DLD1 (cell line): ENCODE data around the gene ZNF792.
"Not testable (repeated sequence)": the region's sequence is repeated elsewhere in the genome, so short reads cannot be mapped to it uniquely, and the experiment has no call there.

Source experiments
- in situ Hi-C: cut with HindIII; loops from 2 replicates; pipeline ENCODE4 v1.10.0; 2017; ENCODE audit warnings: low sequenced_read_pairs

ZNF792 gene

DNA sequence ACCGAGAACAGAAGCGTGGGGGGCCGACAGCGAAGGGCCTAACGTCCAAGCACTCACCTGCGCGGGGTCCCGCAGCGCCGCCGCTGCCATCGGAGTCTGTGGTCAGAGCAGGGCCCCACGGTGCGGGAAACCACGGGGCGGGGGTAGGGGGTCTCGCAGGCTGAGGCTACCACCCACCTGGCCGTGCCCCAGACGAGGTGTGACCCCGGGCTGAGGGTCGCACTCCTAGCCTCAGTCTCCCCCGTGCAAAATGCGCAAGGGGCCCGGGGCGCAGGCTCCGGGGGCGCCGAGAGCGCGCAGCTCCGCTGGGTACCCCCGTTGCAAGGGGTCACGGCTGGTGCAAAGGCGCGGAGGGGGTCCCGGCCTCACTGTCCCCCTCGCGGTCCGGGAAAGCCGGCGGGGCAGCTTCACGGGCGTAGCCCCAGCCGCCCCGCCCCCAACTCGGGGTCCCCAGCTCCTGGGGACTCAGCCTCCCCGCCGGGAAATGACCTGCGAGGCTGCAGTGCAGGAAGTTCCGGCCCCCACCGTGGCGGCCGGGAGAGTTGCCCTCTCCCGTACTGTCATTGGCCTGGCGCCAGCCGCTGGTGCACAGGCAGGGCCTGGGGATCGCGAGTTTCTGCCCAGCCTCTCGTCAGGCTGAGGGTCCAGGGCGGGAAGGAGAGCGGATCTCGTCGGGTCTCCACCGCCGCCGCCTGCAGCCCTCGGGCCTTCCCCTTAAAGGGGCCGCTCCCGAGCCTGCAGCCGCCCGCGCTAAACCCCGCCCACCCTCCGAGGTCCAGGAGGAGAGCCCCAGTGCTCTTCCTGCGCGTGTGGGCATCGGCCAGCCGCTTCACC lies at the start of gene ZNF792:
Gene ZNF792 (minus strand): TSS at position 657 of the 834 bp plus-strand sequence. CDS start 567 bp downstream, at position 90.
- in situ Hi-C loops: no loop called here

DNA sequence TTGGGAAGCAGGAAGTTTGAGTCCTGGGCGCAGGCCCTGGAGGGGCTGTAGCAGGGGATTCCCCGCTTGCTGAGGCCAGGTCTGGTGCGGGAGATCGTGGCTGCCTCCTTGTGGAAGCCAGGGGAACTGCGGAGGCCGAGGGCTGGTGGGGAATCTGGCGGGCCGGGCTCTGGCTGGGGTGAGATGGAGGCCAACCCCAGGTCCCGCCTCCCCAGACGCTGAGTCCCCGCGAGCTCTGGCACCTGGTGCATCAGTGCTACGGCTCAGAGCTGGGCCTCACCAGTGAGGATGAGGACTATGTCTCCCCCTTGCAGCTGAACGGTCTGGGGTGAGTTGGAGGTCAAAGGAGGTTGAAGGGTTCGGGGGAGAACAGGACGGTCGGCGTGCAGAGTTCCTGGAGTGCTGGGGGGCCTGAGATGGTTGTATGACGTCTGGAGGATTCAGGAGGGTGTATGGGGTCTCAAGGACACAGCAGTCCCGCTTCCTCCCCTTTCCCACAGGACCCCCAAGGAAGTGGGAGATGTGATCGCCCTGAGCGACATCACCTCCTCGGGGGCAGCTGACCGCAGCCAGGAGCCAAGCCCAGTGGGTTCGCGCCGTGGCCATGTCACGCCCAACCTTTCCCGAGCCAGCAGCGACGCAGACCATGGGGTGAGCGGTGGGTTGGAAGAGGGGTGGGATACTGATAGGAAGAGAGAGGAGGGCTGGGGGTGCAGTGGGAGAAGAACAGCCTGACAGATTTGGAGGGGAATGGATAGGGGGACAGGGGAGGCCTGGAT lies 49.2 kb upstream of the ZNF792 start:
- in situ Hi-C loops: no loop called here

DNA sequence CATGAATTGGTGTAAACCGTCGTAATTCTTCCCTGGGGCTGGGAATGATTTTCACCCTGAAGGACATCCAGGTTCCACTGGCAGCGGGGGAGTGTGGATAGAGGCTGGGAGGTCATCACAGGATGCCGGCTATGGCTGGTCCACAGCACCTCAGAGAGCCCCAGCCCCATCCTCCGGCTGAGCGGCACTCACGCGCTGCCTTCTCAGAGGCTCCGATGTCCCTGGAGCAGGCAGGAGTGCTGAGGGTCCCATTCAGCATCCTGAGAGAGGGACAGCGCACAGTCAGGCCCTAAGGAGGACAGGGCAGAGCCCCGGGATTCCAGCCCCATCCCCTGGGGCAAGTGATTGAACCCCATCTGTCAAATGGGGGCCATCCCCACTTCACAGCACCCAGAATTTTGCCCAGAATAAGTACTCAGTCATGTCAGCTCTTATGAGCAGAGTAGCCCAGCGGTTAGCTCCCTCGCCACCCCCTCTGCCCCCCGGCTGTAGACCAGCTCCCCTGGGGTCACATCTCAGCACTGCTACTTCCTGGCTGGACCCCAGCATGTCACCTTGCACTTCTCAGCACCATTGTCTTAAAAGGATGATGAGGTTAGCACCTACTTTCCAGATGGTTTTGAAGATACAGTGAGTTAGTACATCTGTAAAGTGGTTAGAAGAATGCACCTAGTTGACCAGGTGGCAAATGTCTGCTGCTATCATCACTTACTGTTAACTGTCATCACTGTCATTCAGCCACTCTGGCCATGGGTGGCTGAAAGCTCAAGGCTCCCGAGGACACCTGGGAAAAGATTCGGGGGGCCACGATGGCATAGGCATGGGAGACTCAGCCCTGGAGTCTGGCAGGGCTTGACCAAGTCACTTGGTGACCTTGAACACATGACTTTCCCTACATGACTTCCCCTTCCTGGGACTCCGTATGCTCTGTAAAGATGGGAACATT lies 48.0 kb upstream of the ZNF792 start:
- in situ Hi-C loops: no loop called here

GRCh38 chr19:35011091-35011689 lies 47.2 kb upstream of the ZNF792 start:
- in situ Hi-C loops: no loop called here

- in situ Hi-C loops: no loop called here
Observed at GRCh38 chr19:35009424-35010415, 45.7 kb upstream of the ZNF792 start.

- in situ Hi-C loops: no loop called here
Observed at GRCh38 chr19:35008891-35009341, 44.9 kb upstream of the ZNF792 start.

- in situ Hi-C loops: not testable (repeated sequence)
Observed at GRCh38 chr19:35007427-35007826, 43.4 kb upstream of the ZNF792 start.

- in situ Hi-C loops: no loop called here
Observed at GRCh38 chr19:35006999-35007365, 43.0 kb upstream of the ZNF792 start.

- in situ Hi-C loops: no loop called here
Observed at GRCh38 chr19:35006342-35006998, 42.4 kb upstream of the ZNF792 start.

- in situ Hi-C loops: not testable (repeated sequence)
Observed at GRCh38 chr19:35006007-35006341, 41.9 kb upstream of the ZNF792 start.

DNA sequence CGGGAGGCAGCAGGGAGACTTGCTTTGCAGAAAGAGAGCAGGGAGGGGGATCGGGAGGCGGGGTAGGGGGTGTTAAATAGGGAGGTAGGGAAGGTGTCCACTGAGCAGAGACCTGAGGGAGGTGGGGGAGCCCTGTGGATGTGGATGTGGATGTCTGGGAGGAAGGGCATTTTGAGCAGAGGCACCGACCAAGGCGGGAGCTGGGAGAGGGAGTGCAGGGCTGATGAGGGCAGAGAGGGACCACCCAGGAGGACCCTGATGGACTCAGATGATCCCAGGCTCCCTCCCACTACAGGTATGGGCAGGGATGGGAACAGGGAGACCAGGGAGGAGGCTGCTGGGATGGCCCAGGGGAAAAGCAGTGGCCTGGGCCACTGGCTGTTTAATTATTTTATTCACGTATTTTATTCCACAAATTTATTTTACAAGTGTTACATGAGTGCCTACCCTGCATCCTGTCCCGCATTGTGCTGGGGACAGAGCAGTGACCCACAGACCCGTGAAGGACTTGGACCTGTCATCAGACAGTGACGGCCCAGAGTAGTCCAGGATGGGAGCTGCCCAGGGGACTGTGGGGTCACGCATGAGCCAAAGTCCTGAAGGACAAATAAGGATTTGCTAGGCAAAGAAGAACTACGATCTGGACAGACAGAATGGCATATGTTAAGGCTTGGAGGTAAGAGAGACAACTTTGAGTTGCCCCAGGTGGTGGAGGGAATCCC lies 41.4 kb upstream of the ZNF792 start:
- in situ Hi-C loops: no loop called here

DNA sequence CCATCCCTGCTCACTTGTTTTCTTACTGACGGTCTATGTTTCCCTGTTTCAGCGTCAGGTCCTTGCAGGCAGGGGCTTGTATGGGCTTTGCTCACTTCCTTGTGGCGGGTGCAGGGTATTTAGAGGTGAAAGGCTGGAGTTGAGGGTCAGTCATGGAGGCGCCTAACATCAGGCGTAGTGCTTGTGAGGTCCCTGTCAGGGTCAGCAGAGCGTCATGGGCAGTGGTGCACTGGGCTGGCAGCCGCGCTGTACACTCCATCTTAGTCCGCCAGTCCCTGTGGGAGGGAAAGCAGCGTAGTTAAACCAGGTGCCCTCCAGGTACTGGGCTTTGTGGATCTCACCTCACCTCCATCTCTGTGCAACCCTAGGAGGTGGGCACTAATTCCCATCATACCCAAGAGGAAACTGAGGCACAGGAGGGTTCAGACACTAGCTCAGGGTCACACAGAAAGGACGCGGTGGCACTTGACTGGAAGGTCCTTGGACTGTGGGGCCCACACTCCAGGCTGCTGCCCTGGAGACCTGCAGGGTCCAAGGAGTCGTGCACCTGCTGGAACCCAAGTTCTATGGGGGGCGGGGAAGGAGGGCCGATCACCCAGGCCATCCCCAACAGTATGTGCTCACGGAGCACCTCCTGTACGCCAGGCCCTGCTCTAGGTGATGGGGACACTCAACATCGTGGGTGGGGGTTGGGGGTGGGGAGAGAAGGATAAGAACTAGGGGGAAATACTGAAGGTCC lies 40.7 kb upstream of the ZNF792 start:
- in situ Hi-C loops: no loop called here

DNA sequence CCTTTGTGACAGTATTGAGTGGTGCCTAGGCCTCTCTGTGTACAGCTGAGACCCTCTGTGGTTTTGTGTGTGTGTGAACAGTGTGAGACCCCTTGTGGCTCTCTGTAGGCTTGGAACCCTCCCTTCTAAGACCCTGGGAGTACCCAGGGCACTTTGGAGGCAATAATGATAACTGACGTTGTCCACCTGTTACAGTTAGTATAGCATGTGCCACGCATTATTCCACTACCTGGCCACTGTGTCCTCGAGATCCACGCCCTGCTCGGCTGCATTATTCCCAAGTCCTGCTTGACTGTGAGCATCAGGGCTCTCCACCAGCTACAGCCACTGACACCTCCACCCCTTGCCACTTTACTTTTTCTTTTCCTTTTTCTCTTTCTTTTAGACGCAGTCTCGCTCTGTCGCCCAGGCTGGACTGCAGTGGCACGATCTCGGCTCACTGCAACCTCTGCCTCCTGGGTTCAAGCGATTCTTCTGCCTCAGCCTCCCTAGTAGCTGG lies 38.1 kb upstream of the ZNF792 start:
- in situ Hi-C loops: no loop called here

DNA sequence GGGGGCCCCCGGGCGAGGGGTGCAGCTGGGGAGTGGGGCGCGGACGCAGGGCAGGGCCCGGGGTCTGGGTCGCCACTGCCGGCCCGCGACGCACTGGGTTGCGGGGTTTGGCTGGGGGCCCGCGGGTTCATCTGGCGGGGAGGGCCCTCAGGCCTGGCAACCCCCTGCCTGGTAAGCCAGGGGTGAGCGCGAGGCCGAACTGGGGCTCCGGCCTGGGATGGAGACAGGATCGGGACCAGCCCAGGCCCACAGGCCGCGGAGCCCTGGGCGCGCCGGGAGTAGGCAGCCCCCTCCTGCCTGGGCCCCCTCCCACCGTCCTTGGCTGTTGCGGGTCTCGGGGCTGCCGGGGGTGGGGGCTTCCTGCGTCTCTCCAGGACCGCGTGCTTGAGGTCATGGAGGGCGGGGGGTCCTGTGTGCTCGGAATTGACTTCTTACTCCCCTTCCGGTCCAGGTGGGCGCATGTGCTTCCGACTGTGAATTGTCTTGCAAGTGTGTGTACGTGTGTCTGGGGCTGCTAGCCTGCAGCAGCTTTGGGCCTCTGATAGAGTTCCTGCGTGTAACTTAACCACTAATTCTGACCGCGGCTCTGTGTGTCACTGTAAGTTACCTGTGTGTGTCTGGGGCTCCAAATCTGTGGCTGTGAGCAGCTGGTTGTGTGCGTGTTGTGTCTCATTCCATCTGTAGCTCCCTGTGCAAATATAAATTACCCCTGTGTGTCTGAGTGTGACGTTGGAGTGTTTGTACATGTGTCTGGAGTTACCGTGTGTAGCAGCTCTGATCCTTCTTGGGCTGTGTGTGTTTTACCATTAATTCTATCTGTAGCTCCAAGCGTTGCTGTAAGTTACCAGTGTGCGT lies 36.8 kb upstream of the ZNF792 start:
- in situ Hi-C loops: no loop called here

DNA sequence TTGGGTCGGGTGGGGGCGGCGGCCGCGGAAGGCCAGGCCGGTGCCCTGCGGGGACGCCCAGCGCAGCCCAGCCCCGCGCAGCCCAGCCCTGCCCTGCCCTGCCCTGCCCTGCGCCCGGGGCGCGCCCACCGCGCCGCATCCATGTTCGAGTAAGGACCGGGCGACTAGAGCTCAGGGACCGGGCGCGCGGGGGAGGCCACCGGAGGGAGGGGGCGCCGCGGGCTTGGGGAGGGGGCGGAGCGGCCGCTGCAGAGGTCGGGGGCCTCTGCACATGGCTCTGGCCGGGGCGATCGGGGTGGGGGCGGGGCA lies 36.3 kb upstream of the ZNF792 start:
- in situ Hi-C loops: no loop called here

DNA sequence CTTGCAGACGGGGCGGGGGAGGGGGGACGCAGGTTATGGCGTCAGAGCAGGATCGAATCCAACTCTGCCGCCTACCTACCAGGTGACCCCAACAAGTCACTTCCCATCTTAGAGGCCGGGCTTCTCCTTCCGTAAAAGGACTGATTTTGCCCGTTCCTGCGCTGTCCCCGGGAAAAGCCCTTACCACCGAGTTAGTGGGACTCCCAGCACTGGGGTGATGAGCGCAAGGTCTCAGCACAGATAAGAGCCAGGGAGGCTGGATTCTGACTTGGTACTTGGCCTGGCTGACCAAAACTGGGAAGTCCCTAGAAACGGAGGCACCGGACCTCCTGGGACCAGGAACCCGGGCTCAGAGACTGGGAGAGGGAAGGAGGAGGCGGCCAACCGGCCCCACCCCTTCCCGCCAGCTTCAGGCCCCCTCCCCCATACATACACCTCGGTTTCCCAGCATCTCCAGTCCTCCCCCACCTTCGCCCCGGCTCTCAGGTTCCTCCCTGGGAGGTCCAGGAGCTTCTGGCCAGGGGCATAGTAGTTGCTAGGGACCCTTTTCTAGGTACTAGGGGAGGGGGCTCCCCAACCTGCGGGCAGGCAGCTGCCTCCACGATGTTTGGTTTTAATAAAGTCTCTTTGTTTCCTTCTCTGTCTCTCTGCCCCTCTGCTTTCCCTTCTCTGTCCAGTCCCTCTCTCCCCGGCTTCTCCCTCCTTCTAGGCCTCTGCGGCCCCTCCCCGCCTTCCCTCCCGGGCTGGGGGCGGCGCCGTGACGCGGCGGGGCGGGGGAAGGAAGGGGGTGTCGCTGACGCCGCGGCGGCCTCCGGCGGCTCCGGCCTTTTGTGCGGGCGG lies 35.7 kb upstream of the ZNF792 start, which contains the start of gene GRAMD1A:
Gene GRAMD1A (plus strand): TSS at position 826 of the 840 bp plus-strand sequence. CDS start 156 bp downstream, outside the sequence.
- in situ Hi-C loops: no loop called here
